H9 (cell line): Measurements from ENCODE around the gene MYCBPAP. TPM values are rescaled to one million over a fixed set of nuclear protein-coding genes. Genes with fewer than 3 reads are reported as not detected.

ENCODE experiments used
- DNase-seq: peaks from one replicate; pipeline ENCODE4 v3.0.0-alpha.2; 2017
- H2AFZ ChIP-seq: one replicate; pipeline ENCODE4 v1.6.1; 2013; ENCODE audit warnings: mild to moderate bottlenecking, low read length, control low read depth, moderate library complexity
- H2AK5ac ChIP-seq: 2 replicates; pipeline ENCODE4 v1.6.1; 2013; ENCODE audit warnings: low read length, control low read depth, mixed read lengths; ENCODE audit not compliant: insufficient read length
- H2BK120ac ChIP-seq: one replicate; pipeline ENCODE4 v1.6.1; 2013; ENCODE audit warnings: low read depth, mild to moderate bottlenecking, low read length, control low read depth, inconsistent platforms; ENCODE audit not compliant: poor library complexity, severe bottlenecking
- H2BK12ac ChIP-seq: 2 replicates; pipeline ENCODE4 v1.6.1; 2013; ENCODE audit warnings: low read length, control low read depth, mixed read lengths, low read depth; ENCODE audit not compliant: insufficient read length
- H2BK15ac ChIP-seq: 2 replicates; pipeline ENCODE4 v1.6.1; 2013; ENCODE audit warnings: low read depth, low read length, control low read depth
- H2BK20ac ChIP-seq: one replicate; pipeline ENCODE4 v1.6.1; 2013; ENCODE audit warnings: low read depth, mild to moderate bottlenecking, low read length, control low read depth, inconsistent platforms; ENCODE audit not compliant: poor library complexity, severe bottlenecking
- H2BK5ac ChIP-seq: 2 replicates; pipeline ENCODE4 v1.6.1; 2013; ENCODE audit warnings: low read length, control low read depth, mixed read lengths; ENCODE audit not compliant: insufficient read length
- H3K14ac ChIP-seq: 2 replicates; pipeline ENCODE4 v1.6.1; 2013; ENCODE audit warnings: low read length, control low read depth; ENCODE audit not compliant: insufficient read depth
- H3K18ac ChIP-seq: 2 replicates; pipeline ENCODE4 v1.6.1; 2013; ENCODE audit warnings: low read depth, mild to moderate bottlenecking, mixed read lengths, low read length, control low read depth; ENCODE audit not compliant: insufficient read length
- H3K23ac ChIP-seq: 2 replicates; pipeline ENCODE4 v1.6.1; 2013; ENCODE audit warnings: low read length, control low read depth, mixed read lengths, low read depth; ENCODE audit not compliant: insufficient read length
- H3K23me2 ChIP-seq: 2 replicates; pipeline ENCODE4 v1.6.1; 2013; ENCODE audit warnings: low read depth, mild to moderate bottlenecking, mixed read lengths, low read length, control low read depth; ENCODE audit not compliant: insufficient read length, poor library complexity, severe bottlenecking
- H3K27ac ChIP-seq: 2 replicates; pipeline ENCODE4 v1.5.1; 2013; ENCODE audit warnings: low read length, control low read depth, mixed read lengths, low read depth; ENCODE audit not compliant: insufficient read length
- H3K27me3 ChIP-seq: 2 replicates; pipeline ENCODE4 v1.6.1; 2013; ENCODE audit warnings: low read length, control low read depth, inconsistent platforms; ENCODE audit not compliant: insufficient read depth
- H3K4ac ChIP-seq: 2 replicates; pipeline ENCODE4 v1.6.1; 2013; ENCODE audit warnings: low read depth, mild to moderate bottlenecking, control low read depth, inconsistent platforms, low read length, moderate library complexity
- H3K4me1 ChIP-seq: 2 replicates; pipeline ENCODE4 v1.6.1; 2013; ENCODE audit warnings: low read length, control low read depth, inconsistent platforms; ENCODE audit not compliant: insufficient read depth
- H3K4me2 ChIP-seq: 2 replicates; pipeline ENCODE4 v1.6.1; 2013; ENCODE audit warnings: low read length, control low read depth, mixed read lengths; ENCODE audit not compliant: insufficient read length, insufficient read depth
- H3K56ac ChIP-seq: 2 replicates; pipeline ENCODE4 v1.6.1; 2013; ENCODE audit warnings: low read depth, mild to moderate bottlenecking, mixed read lengths, low read length, control low read depth; ENCODE audit not compliant: insufficient read length
- H3K79me1 ChIP-seq: 2 replicates; pipeline ENCODE4 v1.6.1; 2013; ENCODE audit warnings: low read depth, mild to moderate bottlenecking, moderate library complexity, low read length, control low read depth, inconsistent platforms; ENCODE audit not compliant: insufficient read depth, poor library complexity, severe bottlenecking
- H3K79me2 ChIP-seq: 2 replicates; pipeline ENCODE4 v1.6.1; 2013; ENCODE audit warnings: low read length, control low read depth, inconsistent platforms; ENCODE audit not compliant: insufficient read depth
- H3K9ac ChIP-seq: 2 replicates; pipeline ENCODE4 v1.6.1; 2013; ENCODE audit warnings: low read length, control low read depth, mixed read lengths; ENCODE audit not compliant: insufficient read length; ENCODE audit errors: extremely low read depth
- H3K9me3 ChIP-seq: one replicate; pipeline ENCODE4 v1.6.1; 2013; ENCODE audit warnings: low read depth, low read length, inconsistent platforms; ENCODE audit not compliant: control insufficient read depth
- H3T11ph ChIP-seq: one replicate; pipeline ENCODE4 v1.6.1; 2013; ENCODE audit warnings: mild to moderate bottlenecking, low read length, control low read depth, inconsistent platforms
- H4K20me1 ChIP-seq: one replicate; pipeline ENCODE4 v1.6.1; 2013; ENCODE audit not compliant: control insufficient read depth, insufficient read length, insufficient read depth
- H4K5ac ChIP-seq: 2 replicates; pipeline ENCODE4 v1.6.1; 2013; ENCODE audit warnings: low read depth, mild to moderate bottlenecking, mixed read lengths, low read length, control low read depth; ENCODE audit not compliant: insufficient read length
- H4K8ac ChIP-seq: replicated peaks from 2 replicates; pipeline ENCODE4 v1.6.1; 2013; ENCODE audit warnings: low read length, control low read depth, mixed read lengths, low read depth; ENCODE audit not compliant: insufficient read length
- H4K91ac ChIP-seq: 2 replicates; pipeline ENCODE4 v1.6.1; 2013; ENCODE audit warnings: low read depth, mild to moderate bottlenecking, moderate library complexity, mixed read lengths, low read length, control low read depth; ENCODE audit not compliant: insufficient read length
- H3K27ac Mint-ChIP-seq, 3 experiments: 2 replicates in 2 of 3; 3 replicates in 1 of 3; pipeline ENCODE4 v1.8.0; 2020 to 2021; ENCODE audit warnings: mixed read lengths in 3 of 3, mild to moderate bottlenecking in 1 of 3, moderate library complexity in 1 of 3
- H3K27me3 Mint-ChIP-seq: 2 replicates; pipeline ENCODE4 v1.8.0; 2021; ENCODE audit warnings: low read depth, mild to moderate bottlenecking, moderate library complexity, mixed read lengths
- H3K36me3 Mint-ChIP-seq, 3 experiments: 2 replicates in 2 of 3; 3 replicates in 1 of 3; pipeline ENCODE4 v1.8.0; 2020 to 2021; ENCODE audit warnings: low read depth in 3 of 3, mixed read lengths in 3 of 3; ENCODE audit not compliant: insufficient read depth in 1 of 3
- H3K4me1 Mint-ChIP-seq, 2 experiments: 2 replicates each; pipeline ENCODE4 v1.8.0; 2020; ENCODE audit warnings: mixed read lengths in 2 of 2
- H3K4me3 Mint-ChIP-seq, 2 experiments: 2 replicates in 1 of 2; 3 replicates in 1 of 2; pipeline ENCODE4 v1.8.0; 2020 to 2021; ENCODE audit warnings: mild to moderate bottlenecking in 2 of 2, mixed read lengths in 2 of 2, moderate library complexity in 1 of 2
- H3K9me3 Mint-ChIP-seq, 2 experiments: 2 replicates in 1 of 2; 3 replicates in 1 of 2; pipeline ENCODE4 v1.8.0; 2020; ENCODE audit warnings: mild to moderate bottlenecking in 2 of 2, mixed read lengths in 2 of 2, moderate library complexity in 1 of 2
- WGBS: extraction: QIAGEN DNeasy Blood & Tissue Kit; methylation state at CpG from one replicate; pipeline ENCODE4 v1.1.7; 2013; ENCODE audit warnings: missing lambda C conversion rate, low lambda C conversion rate, mixed read lengths; ENCODE audit not compliant: insufficient read length; ENCODE audit errors: extremely low coverage; 5-methylcytosine and 5-hydroxymethylcytosine counted together
- total RNA-seq: library from RNA; stranded (reverse); gene quantifications from 2 replicates; pipeline ENCODE4 v1.2.1, GENCODE V29; 2021
- TF ChIP-seq, protein P1 (sequence below): fragments of 200-600 bp; sonication (generic); conservative IDR thresholded peaks from 3 replicates; pipeline ENCODE4 v1.8.0; 2021; ENCODE audit warnings: antibody characterized with exemption, mild to moderate bottlenecking

Gene MYCBPAP
- total RNA-seq, 1 experiment from 2014 or later: 1.7 TPM

DNA sequence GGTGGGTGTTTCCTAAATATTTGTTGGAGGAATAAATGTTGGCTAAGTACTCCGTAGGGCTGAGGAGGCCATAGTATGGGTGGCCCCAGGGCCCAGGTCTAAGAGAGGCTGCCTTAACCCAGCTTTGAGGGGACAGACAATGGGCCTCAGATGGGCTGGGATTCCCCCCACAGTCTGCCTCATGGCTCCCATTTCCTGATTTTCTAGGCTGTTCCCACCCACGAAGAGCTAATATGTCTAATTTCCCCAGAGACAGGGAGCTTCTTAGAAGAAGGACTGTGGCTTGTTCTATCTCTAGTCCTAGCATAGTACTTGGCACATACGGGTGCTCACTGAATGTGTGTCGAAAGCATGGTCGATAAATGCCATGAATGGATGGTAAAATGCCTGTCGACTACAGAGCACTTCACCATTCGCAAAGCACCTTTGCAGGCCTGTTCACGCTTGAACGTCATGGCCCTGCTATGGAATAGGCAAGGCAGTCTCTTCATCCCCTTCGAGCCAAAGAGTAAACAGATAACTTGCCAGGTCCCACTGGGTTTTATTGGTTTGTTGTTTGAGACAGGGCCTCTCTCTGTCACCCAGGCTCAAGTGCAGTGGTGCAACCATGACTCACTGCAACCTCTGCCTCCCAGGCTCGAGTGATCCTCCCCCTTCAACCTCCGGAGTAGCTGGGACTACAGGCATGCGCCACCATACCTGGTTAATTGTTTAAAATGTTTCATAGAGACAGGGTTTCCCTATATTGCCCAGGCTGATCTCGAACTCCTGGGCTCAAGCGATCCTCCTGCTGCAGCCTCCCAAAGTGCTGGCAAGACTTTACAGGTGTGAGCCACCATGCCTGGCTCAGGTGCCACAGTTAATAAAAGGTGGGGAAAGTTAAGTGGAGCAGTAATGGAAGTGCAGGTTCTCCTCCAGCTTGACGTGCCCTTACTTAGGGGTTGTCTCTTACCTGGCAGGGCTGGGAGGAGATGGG lies 49.2 kb upstream of the MYCBPAP start:
- no peak overlapping the region for H4K8ac ChIP-seq
- H2BK120ac ChIP-seq: no peak overlapping the region
- no peak overlapping the region for H3K4me2 ChIP-seq
- no peak overlapping the region for H2AFZ ChIP-seq
- H3K4me1 ChIP-seq: no peaks in the 10 kb centered on the region
- H2BK5ac ChIP-seq: no peak overlapping the region
- H4K5ac ChIP-seq: no peak overlapping the region
- no peak overlapping the region for H2BK20ac ChIP-seq
- H3K14ac ChIP-seq: no peak overlapping the region
- TF ChIP-seq, protein P1, sequence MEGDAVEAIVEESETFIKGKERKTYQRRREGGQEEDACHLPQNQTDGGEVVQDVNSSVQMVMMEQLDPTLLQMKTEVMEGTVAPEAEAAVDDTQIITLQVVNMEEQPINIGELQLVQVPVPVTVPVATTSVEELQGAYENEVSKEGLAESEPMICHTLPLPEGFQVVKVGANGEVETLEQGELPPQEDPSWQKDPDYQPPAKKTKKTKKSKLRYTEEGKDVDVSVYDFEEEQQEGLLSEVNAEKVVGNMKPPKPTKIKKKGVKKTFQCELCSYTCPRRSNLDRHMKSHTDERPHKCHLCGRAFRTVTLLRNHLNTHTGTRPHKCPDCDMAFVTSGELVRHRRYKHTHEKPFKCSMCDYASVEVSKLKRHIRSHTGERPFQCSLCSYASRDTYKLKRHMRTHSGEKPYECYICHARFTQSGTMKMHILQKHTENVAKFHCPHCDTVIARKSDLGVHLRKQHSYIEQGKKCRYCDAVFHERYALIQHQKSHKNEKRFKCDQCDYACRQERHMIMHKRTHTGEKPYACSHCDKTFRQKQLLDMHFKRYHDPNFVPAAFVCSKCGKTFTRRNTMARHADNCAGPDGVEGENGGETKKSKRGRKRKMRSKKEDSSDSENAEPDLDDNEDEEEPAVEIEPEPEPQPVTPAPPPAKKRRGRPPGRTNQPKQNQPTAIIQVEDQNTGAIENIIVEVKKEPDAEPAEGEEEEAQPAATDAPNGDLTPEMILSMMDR: no peak
- Mint-ChIP-seq H3K4me3 (no peak overlapping the region), H3K4me1 (no peaks in the 10 kb centered on the region), H3K27me3 (no peaks in the 10 kb centered on the region), H3K27ac (no peak overlapping the region), H3K9me3 (no peaks in the 10 kb centered on the region), H3K36me3 (peaks cover 0 to 2% (median 0%) of the 10 kb centered on the region in 3 experiments; a peak in 1 of 7 replicates)
- no peak overlapping the region for H3K18ac ChIP-seq
- no CpG with 5 or more reads among the region's 16 CpGs for WGBS
- H3K9me3 ChIP-seq: no peaks in the 10 kb centered on the region
- no peaks in the 10 kb centered on the region for H3K79me2 ChIP-seq
- H2BK12ac ChIP-seq: no peak overlapping the region
- H3K27me3 ChIP-seq: no peaks in the 10 kb centered on the region
- no peak overlapping the region for H3K4ac ChIP-seq
- no peak overlapping the region for H4K91ac ChIP-seq
- H3K23ac ChIP-seq: no peak overlapping the region
- H2AK5ac ChIP-seq: no peak overlapping the region
- H3K23me2 ChIP-seq: peaks cover 2% of the 10 kb centered on the region
- H3K27ac ChIP-seq: no peak overlapping the region
- DNase-seq: no peak
- H3K79me1 ChIP-seq: no peaks in the 10 kb centered on the region
- H3K9ac ChIP-seq: no peak overlapping the region
- no peak overlapping the region for H3T11ph ChIP-seq
- no peak overlapping the region for H3K56ac ChIP-seq
- no peak overlapping the region for H2BK15ac ChIP-seq
- H4K20me1 ChIP-seq: no peaks in the 10 kb centered on the region
